Neural cell (in vitro differentiated cells): Measurements from ENCODE around the gene ATP5ME. TPM values are rescaled to one million over a fixed set of nuclear protein-coding genes. Genes with fewer than 3 reads are reported as not detected.

Experiments used
- H2AFZ ChIP-seq: fragments of 200-600, 300-800 bp; sonication (generic), shearing (Covaris generic); 2 replicates; pipeline ENCODE4 v1.6.0; 2014; ENCODE audit warnings: low read depth, mild to moderate bottlenecking, antibody characterized with exemption, low read length, moderate library complexity
- H3F3A ChIP-seq: fragments of 200-600 bp; shearing (Covaris generic); 2 replicates; pipeline ENCODE4 v1.6.1; 2016; ENCODE audit warnings: mild to moderate bottlenecking, moderate library complexity, mixed read lengths, antibody characterized with exemption, low read length; ENCODE audit not compliant: insufficient read depth, poor library complexity, severe bottlenecking
- H3K27ac ChIP-seq: fragments of 200-600, 300-800 bp; sonication (generic), shearing (Covaris generic); 2 replicates; pipeline ENCODE4 v1.5.1; 2014; ENCODE audit warnings: mild to moderate bottlenecking, low read length, moderate library complexity
- H3K27me3 ChIP-seq: fragments of 300-800, 200-600 bp; sonication (generic), shearing (Covaris generic); 2 replicates; pipeline ENCODE4 v1.6.0; 2014; ENCODE audit warnings: mild to moderate bottlenecking, low read depth, low read length, moderate library complexity; ENCODE audit not compliant: insufficient read depth
- H3K36me3 ChIP-seq: fragments of 300-800, 200-600 bp; sonication (generic), shearing (Covaris generic); 2 replicates; pipeline ENCODE4 v1.5.1; 2014; ENCODE audit warnings: mild to moderate bottlenecking, antibody characterized with exemption, low read length, moderate library complexity; ENCODE audit not compliant: insufficient read depth
- H3K4me2 ChIP-seq: fragments of 300-800, 200-600 bp; sonication (generic), shearing (Covaris generic); 2 replicates; pipeline ENCODE4 v1.6.0; 2014; ENCODE audit warnings: mild to moderate bottlenecking, low read length
- H3K4me3 ChIP-seq: fragments of 300-800, 200-600 bp; sonication (generic), shearing (Covaris generic); 2 replicates; pipeline ENCODE4 v1.5.1; 2014; ENCODE audit warnings: mild to moderate bottlenecking, low read length, moderate library complexity
- H3K79me2 ChIP-seq: fragments of 200-600 bp; shearing (Covaris generic); replicated peaks from 2 replicates; pipeline ENCODE4 v1.6.0; 2014; ENCODE audit warnings: mild to moderate bottlenecking, low read length, moderate library complexity; ENCODE audit not compliant: insufficient read depth
- H3K9ac ChIP-seq: fragments of 300-800, 200-600 bp; sonication (generic), shearing (Covaris generic); 2 replicates; pipeline ENCODE4 v1.6.1; 2016; ENCODE audit warnings: mild to moderate bottlenecking, low read length, mixed read lengths
- H3K9me2 ChIP-seq: fragments of 200-600 bp; shearing (Covaris generic); 2 replicates; pipeline ENCODE4 v1.6.1; 2016; ENCODE audit warnings: mild to moderate bottlenecking, low read length, mixed read lengths; ENCODE audit not compliant: insufficient read depth
- H3K9me3 ChIP-seq: fragments of 200-600, 300-800 bp; sonication (generic), shearing (Covaris generic); 2 replicates; pipeline ENCODE4 v1.6.1; 2016; ENCODE audit warnings: mild to moderate bottlenecking, mixed run types, low read length, moderate library complexity, mixed read lengths
- H4K20me1 ChIP-seq: fragments of 200-600 bp; shearing (Covaris generic); 2 replicates; pipeline ENCODE4 v1.6.1; 2016; ENCODE audit warnings: mild to moderate bottlenecking, mixed run types; ENCODE audit not compliant: insufficient read depth
- CTCF ChIP-seq: fragments of 450-650 bp; IDR thresholded peaks from 2 replicates; pipeline ENCODE4 v1.5.1; 2014; ENCODE audit warnings: antibody characterized with exemption, mild to moderate bottlenecking, moderate library complexity; ENCODE audit not compliant: poor library complexity, severe bottlenecking
- EP300 ChIP-seq: fragments of 450-650 bp; conservative IDR thresholded peaks from 2 replicates; pipeline ENCODE4 v1.6.1; 2014; ENCODE audit warnings: antibody characterized with exemption, mild to moderate bottlenecking, moderate library complexity; ENCODE audit not compliant: poor library complexity, severe bottlenecking
- EZH2 ChIP-seq: fragments of 200-600, 300-800 bp; shearing (Covaris generic), sonication (generic); IDR thresholded peaks from 2 replicates; pipeline ENCODE4 v1.6.1; 2014; ENCODE audit warnings: antibody characterized with exemption, low read length, borderline replicate concordance, mild to moderate bottlenecking; ENCODE audit not compliant: insufficient read depth, poor library complexity, severe bottlenecking
- MXI1 ChIP-seq: fragments of 450-650 bp; conservative IDR thresholded peaks from 2 replicates; pipeline ENCODE4 v1.6.1; 2014; ENCODE audit warnings: antibody characterized with exemption, mild to moderate bottlenecking; ENCODE audit not compliant: poor library complexity, severe bottlenecking
- POLR2AphosphoS5 ChIP-seq: IDR thresholded peaks from 2 replicates; pipeline ENCODE4 v1.6.1; 2012
- RAD21 ChIP-seq: fragments of 450-650 bp; conservative IDR thresholded peaks from 2 replicates; pipeline ENCODE4 v1.6.1; 2014; ENCODE audit warnings: antibody characterized with exemption, mild to moderate bottlenecking, moderate library complexity
- SMC3 ChIP-seq: fragments of 450-650 bp; conservative IDR thresholded peaks from 2 replicates; pipeline ENCODE4 v1.6.1; 2014; ENCODE audit warnings: antibody characterized with exemption, mild to moderate bottlenecking, moderate library complexity; ENCODE audit not compliant: poor library complexity
- TAF1 ChIP-seq: IDR thresholded peaks from 2 replicates; pipeline ENCODE4 v1.6.1; 2012; ENCODE audit warnings: low read depth
- polyA plus RNA-seq: library from polyadenylated mRNA; depleted of rRNA; stranded (reverse); fragments of >200 nt; gene quantifications from 2 replicates; pipeline ENCODE4 v1.2.3, GENCODE V29; 2014
- TF ChIP-seq, protein P1 (sequence below): IDR thresholded peaks from 2 replicates; pipeline ENCODE4 v1.6.1; 2012; ENCODE audit warnings: borderline replicate concordance

Gene ATP5ME
- polyA plus RNA-seq, 1 donor from 2014 or later, result 156 TPM

DNA sequence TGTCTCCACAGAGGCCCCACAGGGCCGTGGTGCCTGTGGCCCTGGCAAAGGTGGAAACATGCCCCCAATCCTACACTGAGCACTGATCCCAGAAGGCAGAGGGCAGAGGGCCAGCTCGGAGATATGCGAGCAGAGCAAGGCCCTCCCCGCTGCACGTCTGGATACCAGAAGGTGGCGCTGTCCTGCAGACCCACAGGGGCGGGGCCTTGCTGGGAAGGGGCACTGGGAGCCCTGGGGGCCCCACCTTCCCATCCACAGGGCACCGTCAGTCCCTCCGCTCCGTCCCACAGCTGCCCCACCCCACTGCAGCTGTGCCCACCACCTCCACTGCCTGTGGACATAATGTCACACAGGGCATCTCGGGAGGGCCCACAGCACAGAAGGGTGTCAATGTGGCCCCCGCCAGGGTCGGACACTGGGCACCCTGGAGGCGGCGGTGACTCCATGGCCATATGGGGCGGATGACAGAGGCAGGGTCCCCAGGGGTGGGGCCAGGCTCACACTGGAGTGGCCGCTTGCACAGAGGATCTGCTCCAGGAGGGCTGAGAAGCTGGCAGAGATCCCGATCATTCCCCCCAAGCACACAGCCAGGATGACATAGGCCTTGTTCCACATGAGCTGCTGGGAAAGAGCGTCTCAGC, 10.0 kb upstream of the ATP5ME start:
- no peak overlapping the region for H3K27ac ChIP-seq
- TF ChIP-seq TAF1 (no peak), CTCF (peak; percentile 42), RAD21 (no peak), SMC3 (no peak), MXI1 (no peak), EZH2 (no peak), POLR2AphosphoS5 (no peak), EP300 (no peak)
- TF ChIP-seq, protein P1, sequence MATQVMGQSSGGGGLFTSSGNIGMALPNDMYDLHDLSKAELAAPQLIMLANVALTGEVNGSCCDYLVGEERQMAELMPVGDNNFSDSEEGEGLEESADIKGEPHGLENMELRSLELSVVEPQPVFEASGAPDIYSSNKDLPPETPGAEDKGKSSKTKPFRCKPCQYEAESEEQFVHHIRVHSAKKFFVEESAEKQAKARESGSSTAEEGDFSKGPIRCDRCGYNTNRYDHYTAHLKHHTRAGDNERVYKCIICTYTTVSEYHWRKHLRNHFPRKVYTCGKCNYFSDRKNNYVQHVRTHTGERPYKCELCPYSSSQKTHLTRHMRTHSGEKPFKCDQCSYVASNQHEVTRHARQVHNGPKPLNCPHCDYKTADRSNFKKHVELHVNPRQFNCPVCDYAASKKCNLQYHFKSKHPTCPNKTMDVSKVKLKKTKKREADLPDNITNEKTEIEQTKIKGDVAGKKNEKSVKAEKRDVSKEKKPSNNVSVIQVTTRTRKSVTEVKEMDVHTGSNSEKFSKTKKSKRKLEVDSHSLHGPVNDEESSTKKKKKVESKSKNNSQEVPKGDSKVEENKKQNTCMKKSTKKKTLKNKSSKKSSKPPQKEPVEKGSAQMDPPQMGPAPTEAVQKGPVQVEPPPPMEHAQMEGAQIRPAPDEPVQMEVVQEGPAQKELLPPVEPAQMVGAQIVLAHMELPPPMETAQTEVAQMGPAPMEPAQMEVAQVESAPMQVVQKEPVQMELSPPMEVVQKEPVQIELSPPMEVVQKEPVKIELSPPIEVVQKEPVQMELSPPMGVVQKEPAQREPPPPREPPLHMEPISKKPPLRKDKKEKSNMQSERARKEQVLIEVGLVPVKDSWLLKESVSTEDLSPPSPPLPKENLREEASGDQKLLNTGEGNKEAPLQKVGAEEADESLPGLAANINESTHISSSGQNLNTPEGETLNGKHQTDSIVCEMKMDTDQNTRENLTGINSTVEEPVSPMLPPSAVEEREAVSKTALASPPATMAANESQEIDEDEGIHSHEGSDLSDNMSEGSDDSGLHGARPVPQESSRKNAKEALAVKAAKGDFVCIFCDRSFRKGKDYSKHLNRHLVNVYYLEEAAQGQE, result no peak
- no peaks in the 10 kb centered on the region for H3F3A ChIP-seq
- H3K9me2 ChIP-seq, result no peaks in the 10 kb centered on the region
- no peaks in the 10 kb centered on the region for H3K79me2 ChIP-seq
- no peaks in the 10 kb centered on the region for H3K9me3 ChIP-seq
- no peak overlapping the region for H2AFZ ChIP-seq
- H3K36me3 ChIP-seq, result no peaks in the 10 kb centered on the region
- H4K20me1 ChIP-seq, result no peaks in the 10 kb centered on the region
- H3K4me2 ChIP-seq, result no peak overlapping the region
- no peak overlapping the region for H3K9ac ChIP-seq
- peaks cover 7% of the 10 kb centered on the region for H3K27me3 ChIP-seq
- H3K4me3 ChIP-seq, result no peak overlapping the region

- Histone ChIP-seq H3K79me2 (no peaks in the 10 kb centered on the region), H3K4me2 (no peak overlapping the region), H3K36me3 (no peaks in the 10 kb centered on the region), H4K20me1 (no peaks in the 10 kb centered on the region), H3K9ac (no peak overlapping the region), H3K9me3 (no peaks in the 10 kb centered on the region), H3F3A (no peaks in the 10 kb centered on the region), H3K9me2 (no peaks in the 10 kb centered on the region), H3K27ac (no peak overlapping the region), H3K4me3 (no peak overlapping the region), H3K27me3 (peaks cover 2% of the 10 kb centered on the region), H2AFZ (no peak overlapping the region)
- TF ChIP-seq, protein P1, result no peak
- TF ChIP-seq SMC3, result no peak
- no peak for TF ChIP-seq TAF1
- no peak for TF ChIP-seq POLR2AphosphoS5
- TF ChIP-seq CTCF, result no peak
- no peak for TF ChIP-seq MXI1
- TF ChIP-seq EZH2, result no peak
- no peak for TF ChIP-seq EP300
- no peak for TF ChIP-seq RAD21
Observed at GRCh38 chr4:683247-683897, 9.3 kb upstream of the ATP5ME start.
